BJ (cell line): ENCODE measurements around the gene AVPR2. TPM values are rescaled to one million over a fixed set of nuclear protein-coding genes. Genes with fewer than 3 reads are reported as not detected.

Experiments used
- CTCF ChIA-PET: fragments of 350-600 bp; formaldehyde crosslinking; extraction: SDS; loops from one replicate; lab custom pipeline; 2021; ENCODE audit warnings: antibody characterized with exemption, inconsistent platforms; lab: Yijun Ruan, JAX
- POLR2A ChIA-PET: fragments of 300-600 bp; sonication (Branson Sonifier 250); formaldehyde crosslinking; extraction: SDS; loops from one replicate; lab custom pipeline; 2021; ENCODE audit warnings: antibody characterized with exemption; lab: Charles Lee
- DNase-seq: peaks from one replicate; pipeline ENCODE4 v3.0.0-alpha.2; 2011; ENCODE audit warnings: low read depth
- H3K27me3 ChIP-seq: 2 replicates; pipeline ENCODE4 v1.6.0; 2011; ENCODE audit warnings: low read length; ENCODE audit not compliant: control insufficient read depth, insufficient read depth
- H3K36me3 ChIP-seq: 2 replicates; pipeline ENCODE4 v1.5.1; 2011; ENCODE audit warnings: low read length; ENCODE audit not compliant: control insufficient read depth, insufficient read depth
- H3K4me3 ChIP-seq: 2 replicates; pipeline ENCODE4 v1.5.1; 2011; ENCODE audit warnings: low read depth, mild to moderate bottlenecking, control low read depth, low read length
- polyA plus RNA-seq: library from polyadenylated mRNA; depleted of rRNA; stranded (reverse); fragments of >200 nt; gene quantifications from 2 replicates; pipeline ENCODE4 v1.2.3, GENCODE V29; 2011
- TF ChIP-seq, protein P1 (sequence below): IDR thresholded peaks from 2 replicates; pipeline ENCODE4 v1.5.1; 2011; ENCODE audit warnings: low read depth, mild to moderate bottlenecking, control low read depth, inconsistent platforms, low read length, moderate library complexity; ENCODE audit not compliant: insufficient read depth

Gene AVPR2
- polyA plus RNA-seq, 1 experiment, result not detected

- Histone ChIP-seq H3K4me3 (no peak overlapping the region), H3K36me3 (peaks cover 34% of the 10 kb centered on the region), H3K27me3 (no peaks in the 10 kb centered on the region)
- TF ChIP-seq, protein P1, sequence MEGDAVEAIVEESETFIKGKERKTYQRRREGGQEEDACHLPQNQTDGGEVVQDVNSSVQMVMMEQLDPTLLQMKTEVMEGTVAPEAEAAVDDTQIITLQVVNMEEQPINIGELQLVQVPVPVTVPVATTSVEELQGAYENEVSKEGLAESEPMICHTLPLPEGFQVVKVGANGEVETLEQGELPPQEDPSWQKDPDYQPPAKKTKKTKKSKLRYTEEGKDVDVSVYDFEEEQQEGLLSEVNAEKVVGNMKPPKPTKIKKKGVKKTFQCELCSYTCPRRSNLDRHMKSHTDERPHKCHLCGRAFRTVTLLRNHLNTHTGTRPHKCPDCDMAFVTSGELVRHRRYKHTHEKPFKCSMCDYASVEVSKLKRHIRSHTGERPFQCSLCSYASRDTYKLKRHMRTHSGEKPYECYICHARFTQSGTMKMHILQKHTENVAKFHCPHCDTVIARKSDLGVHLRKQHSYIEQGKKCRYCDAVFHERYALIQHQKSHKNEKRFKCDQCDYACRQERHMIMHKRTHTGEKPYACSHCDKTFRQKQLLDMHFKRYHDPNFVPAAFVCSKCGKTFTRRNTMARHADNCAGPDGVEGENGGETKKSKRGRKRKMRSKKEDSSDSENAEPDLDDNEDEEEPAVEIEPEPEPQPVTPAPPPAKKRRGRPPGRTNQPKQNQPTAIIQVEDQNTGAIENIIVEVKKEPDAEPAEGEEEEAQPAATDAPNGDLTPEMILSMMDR, result no peak
- no peak for DNase-seq
- ChIA-PET CTCF (interaction anchor here (2.0 kb wide), 1 partner anchor 185 kb away, joined by 10 read pairs; no protein-coding TSS in a partner anchor), POLR2A (no interaction called here)
Observed at GRCh38 chrX:153951683-153952372, 47.4 kb downstream of the AVPR2 start.

GRCh38 chrX:153952373-153953026 is 48.0 kb downstream of the AVPR2 start:
- Histone ChIP-seq H3K27me3 (no peaks in the 10 kb centered on the region), H3K4me3 (no peak overlapping the region), H3K36me3 (peaks cover 35% of the 10 kb centered on the region)
- ChIA-PET POLR2A (no interaction called here), CTCF (interaction anchor here (0.6 to 2.0 kb wide), 4 partner anchors 14 to 285 kb away, joined by 3 to 10 read pairs (median 3); no protein-coding TSS in a partner anchor)
- no peak for DNase-seq
- TF ChIP-seq, protein P1, result no peak

GRCh38 chrX:153953342-153953830 is 48.9 kb downstream of the AVPR2 start:
- TF ChIP-seq, protein P1, result peak; percentile 90
- POLR2A ChIA-PET, result no interaction called here
- no peaks in the 10 kb centered on the region for H3K27me3 ChIP-seq
- CTCF ChIA-PET, result interaction anchor here (0.6 to 2.0 kb wide), 5 partner anchors 13 to 285 kb away, joined by 3 to 10 read pairs (median 3); no protein-coding TSS in a partner anchor
- DNase-seq, result no peak
- H3K4me3 ChIP-seq, result no peak overlapping the region
- H3K36me3 ChIP-seq, result peaks cover 34% of the 10 kb centered on the region

DNA sequence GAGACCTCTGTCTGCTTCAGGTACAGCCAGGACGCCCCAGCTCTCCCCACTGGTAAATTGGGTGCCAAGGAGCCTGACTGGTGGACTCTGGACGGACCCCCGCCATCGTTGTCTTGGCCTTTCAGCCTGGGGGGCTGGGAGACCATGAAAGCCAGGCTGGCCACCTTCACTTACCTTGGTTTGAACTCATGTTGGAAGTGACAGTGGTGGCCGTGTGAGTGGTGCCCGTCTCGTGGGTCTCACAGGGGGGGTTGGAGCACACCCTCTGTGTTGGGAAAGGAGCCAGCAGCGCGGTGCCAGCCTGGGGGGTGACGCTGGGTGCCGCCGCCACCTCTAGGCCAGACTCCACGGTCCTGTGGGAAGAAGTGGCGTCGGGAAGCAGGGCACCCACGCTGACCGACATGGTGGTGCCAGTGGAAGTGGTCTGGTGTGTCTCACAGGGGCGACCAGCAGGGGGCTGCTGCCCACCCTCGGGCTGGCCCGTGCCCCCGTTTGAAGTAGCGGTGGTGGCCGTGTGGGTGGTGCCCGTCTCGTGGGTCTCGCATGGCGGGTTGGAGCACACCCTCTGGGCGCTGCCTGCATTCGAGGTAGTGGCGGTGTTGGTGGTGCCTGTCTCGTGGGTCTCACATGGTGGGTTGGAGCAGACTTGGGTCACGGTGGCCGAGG is 49.6 kb downstream of the AVPR2 start:
- no peak for DNase-seq
- H3K36me3 ChIP-seq, result peaks cover 35% of the 10 kb centered on the region
- ChIA-PET POLR2A (no interaction called here), CTCF (interaction anchor here (0.6 to 2.0 kb wide), 2 partner anchors 16 to 187 kb away, joined by 3 to 10 read pairs; no protein-coding TSS in a partner anchor)
- no peaks in the 10 kb centered on the region for H3K27me3 ChIP-seq
- H3K4me3 ChIP-seq, result no peak overlapping the region
- TF ChIP-seq, protein P1, result no peak
